Right cardiac atrium (tissue), 5 donors: ENCODE measurements around the gene SEC24C. TPM values are rescaled to one million over a fixed set of nuclear protein-coding genes. Genes with fewer than 3 reads are reported as not detected.
"Not testable (repeated sequence)": the region's sequence is repeated elsewhere in the genome, so short reads cannot be mapped to it uniquely, and the experiment has no call there.

Experiments used
- ATAC-seq, 2 donors: fragments of 200-7000 bp; cut with Tn5 transposase; one replicate each; pipeline versions ENCODE4 v1.8.0 to v1.9.1; 2020; ENCODE audit warnings: moderate library complexity in 2 of 2, mild to moderate bottlenecking in 1 of 2
- DNase-seq, 3 donors: peaks; one replicate each; pipeline ENCODE4 v3.0.0-alpha.2; 2020
- H3K27ac ChIP-seq: one replicate; pipeline ENCODE4 v1.5.1; 2013; ENCODE audit warnings: mild to moderate bottlenecking, low read length, control low read depth, moderate library complexity
- H3K27me3 ChIP-seq: one replicate; pipeline ENCODE4 v1.6.1; 2013; ENCODE audit not compliant: control insufficient read depth, insufficient read depth
- H3K4me1 ChIP-seq: one replicate; pipeline ENCODE4 v1.6.1; 2013; ENCODE audit warnings: low read length; ENCODE audit not compliant: control insufficient read depth, insufficient read depth
- H3K4me3 ChIP-seq: one replicate; pipeline ENCODE4 v1.5.1; 2013; ENCODE audit warnings: low read length, control low read depth
- H3K9me3 ChIP-seq: one replicate; pipeline ENCODE4 v1.6.1; 2013; ENCODE audit warnings: low read length; ENCODE audit not compliant: control insufficient read depth
- WGBS: extraction: QIAGEN DNeasy Blood & Tissue Kit; methylation state at CpG from one replicate; pipeline ENCODE4 v1.1.7; 2013; 5-methylcytosine and 5-hydroxymethylcytosine counted together
- intact Hi-C, 4 donors: fragments of 100-400 bp; cut with DNase I; formaldehyde crosslinking; loops; one replicate each; pipeline versions ENCODE4 v1.11.0 to v1.14.0; 2022 to 2023
- polyA plus RNA-seq: library from polyadenylated mRNA; stranded (reverse); fragments of 200-250 nt; gene quantifications from one replicate; pipeline ENCODE4 v1.2.3, GENCODE V29; 2013
- total RNA-seq, 4 donors: library from RNA; stranded (reverse); fragmentation: NEBNext Ultra II Directional; extraction: Animal tissue kit (Norgen Biotek cat#: 25700); gene quantifications; one replicate each; pipeline ENCODE4 v1.2.1, GENCODE V29; 2021
- donor health status: healthy with polysubstance abuse.
- donor health status: DM: no; HTN: yes; CAD: no.
- donor health status: DM: no; HTN: no; CAD: no.
- donor health status: DM: no; HTN: yes; CAD: no; lungs with severe emphysema.
- donor health status: DM: yes; HTN: yes; CAD: no.

SEC24C gene
- total and polyA plus RNA-seq, 5 donors, result 30.6 to 50.9 (median 45.6) TPM

- WGBS, result under 1% methylated on average over 36 of the region's 36 CpGs
- Histone ChIP-seq H3K4me1 (peaks cover 3% of the 10 kb centered on the region), H3K4me3 (peak within 1 kb of the TSS; percentile 82), H3K27me3 (no peaks in the 10 kb centered on the region), H3K9me3 (no peaks in the 10 kb centered on the region), H3K27ac (peak within 1 kb of the TSS; percentile 19)
- intact Hi-C loops, result no loop called here
- ATAC-seq (peak; percentile 92 to 94), DNase-seq (peak; percentile 87 to 96 (median 95))
Observed at GRCh38 chr10:73785211-73785720, 41.1 kb downstream of the SEC24C start, which contains the start of gene ZSWIM8. Gene ZSWIM8, plus strand, starts transcription at chr10:73785606. Its CDS starts 273 bp downstream, at chr10:73785879.

GRCh38 chr10:73785721-73786511 is 41.7 kb downstream of the SEC24C start:
- ATAC-seq (peak; percentile 6 to 50), DNase-seq (peak in 1 of 3 donors; percentile 80)
- Histone ChIP-seq H3K4me1 (peaks cover 3% of the 10 kb centered on the region), H3K27ac (peak overlapping the region; percentile 15), H3K4me3 (peak overlapping the region; percentile 82), H3K27me3 (no peaks in the 10 kb centered on the region), H3K9me3 (no peaks in the 10 kb centered on the region)
- intact Hi-C loops, result no loop called here
- WGBS, result under 1% methylated on average over 54 of the region's 54 CpGs

DNA sequence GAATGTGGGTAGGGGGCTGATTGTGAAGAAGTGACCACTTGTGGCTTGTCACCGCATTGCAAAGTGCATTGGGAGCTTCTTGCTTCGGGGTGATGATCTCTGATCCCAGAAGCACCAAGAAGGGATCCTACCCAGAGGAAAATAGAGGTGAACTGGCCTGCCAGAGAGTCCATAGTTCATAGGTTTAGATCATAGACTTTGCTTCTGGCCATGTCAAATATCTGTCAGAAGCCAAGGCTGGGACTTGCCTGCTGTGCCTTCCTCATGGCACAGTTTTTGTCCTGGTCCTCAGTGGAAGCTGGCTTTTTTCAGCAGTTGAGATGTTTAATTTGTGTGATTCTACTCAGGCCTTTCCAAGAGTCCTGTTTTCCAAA is 42.3 kb downstream of the SEC24C start:
- H3K9me3 ChIP-seq, result no peaks in the 10 kb centered on the region
- 3% methylated on average over 2 of the region's 2 CpGs for WGBS
- H3K4me1 ChIP-seq, result no peaks in the 10 kb centered on the region
- peak overlapping the region; percentile 82 for H3K4me3 ChIP-seq
- H3K27ac ChIP-seq, result no peak overlapping the region
- no peaks in the 10 kb centered on the region for H3K27me3 ChIP-seq
- ATAC-seq, result no peak
- no peak for DNase-seq
- intact Hi-C loops, result no loop called here

- H3K27me3 ChIP-seq, intact Hi-C loops, H3K4me3 ChIP-seq, H3K4me1 ChIP-seq, H3K27ac ChIP-seq, DNase-seq, H3K9me3 ChIP-seq, ATAC-seq: not testable (repeated sequence)
- 87% methylated on average over 21 of the region's 21 CpGs for WGBS
Observed at GRCh38 chr10:73787031-73787800, 43.0 kb downstream of the SEC24C start.

DNA sequence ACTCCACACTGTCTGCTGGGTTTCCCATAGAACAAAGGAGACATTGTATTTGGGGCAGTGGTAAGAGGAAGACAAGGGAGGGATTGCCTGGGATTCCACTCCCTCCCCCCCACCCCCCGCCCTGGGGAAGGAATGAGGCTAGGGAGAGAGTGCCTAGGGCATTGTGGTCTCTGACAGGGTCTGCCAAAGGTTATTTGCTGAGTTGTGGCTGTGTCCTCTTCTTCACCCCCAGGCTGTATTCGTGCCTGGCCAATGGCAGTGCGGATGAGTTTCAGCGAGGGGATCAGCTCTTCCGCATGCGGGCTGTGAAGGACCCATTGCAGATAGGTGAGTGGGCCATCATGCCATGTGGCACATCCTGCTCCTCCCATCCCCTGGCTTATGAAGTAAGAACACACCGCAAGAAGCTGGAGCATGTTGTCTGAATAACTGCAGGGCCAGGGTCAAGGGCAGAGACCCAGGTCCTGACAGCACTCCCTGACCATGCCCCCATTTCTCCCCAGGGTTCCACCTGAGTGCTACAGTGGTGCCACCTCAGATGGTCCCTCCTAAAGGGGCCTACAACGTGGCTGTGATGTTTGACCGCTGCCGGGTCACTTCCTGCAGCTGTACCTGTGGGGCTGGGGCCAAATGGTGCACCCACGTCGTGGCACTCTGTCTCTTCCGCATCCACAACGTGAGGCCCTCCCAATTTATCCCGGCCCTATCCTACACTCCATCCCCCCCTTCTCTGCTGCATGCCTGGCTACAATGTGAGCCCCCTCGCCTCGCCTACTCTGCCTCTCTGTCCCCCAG is 44.9 kb downstream of the SEC24C start:
- ATAC-seq (no peak), DNase-seq (no peak)
- intact Hi-C loops, result no loop called here
- H3K4me3 ChIP-seq, result no peak overlapping the region
- no peaks in the 10 kb centered on the region for H3K4me1 ChIP-seq
- no peak overlapping the region for H3K27ac ChIP-seq
- 87% methylated on average over 17 of the region's 17 CpGs for WGBS
- no peaks in the 10 kb centered on the region for H3K27me3 ChIP-seq
- no peaks in the 10 kb centered on the region for H3K9me3 ChIP-seq

GRCh38 chr10:73789659-73790055 is 45.5 kb downstream of the SEC24C start:
- DNase-seq (no peak), ATAC-seq (no peak)
- 88% methylated on average over 10 of the region's 10 CpGs for WGBS
- H3K27ac ChIP-seq, result no peak overlapping the region
- intact Hi-C loops, result no loop called here
- H3K27me3 ChIP-seq, result no peaks in the 10 kb centered on the region
- H3K4me3 ChIP-seq, result no peak overlapping the region
- H3K4me1 ChIP-seq, result no peaks in the 10 kb centered on the region
- no peaks in the 10 kb centered on the region for H3K9me3 ChIP-seq

GRCh38 chr10:73790886-73791625 is 46.9 kb downstream of the SEC24C start:
- DNase-seq, result no peak
- no peaks in the 10 kb centered on the region for H3K27me3 ChIP-seq
- H3K4me3 ChIP-seq, result no peak overlapping the region
- no peaks in the 10 kb centered on the region for H3K9me3 ChIP-seq
- H3K4me1 ChIP-seq, result no peaks in the 10 kb centered on the region
- H3K27ac ChIP-seq, result no peak overlapping the region
- intact Hi-C loops, result no loop called here
- ATAC-seq, result no peak
- 92% methylated on average over 22 of the region's 22 CpGs for WGBS

DNA sequence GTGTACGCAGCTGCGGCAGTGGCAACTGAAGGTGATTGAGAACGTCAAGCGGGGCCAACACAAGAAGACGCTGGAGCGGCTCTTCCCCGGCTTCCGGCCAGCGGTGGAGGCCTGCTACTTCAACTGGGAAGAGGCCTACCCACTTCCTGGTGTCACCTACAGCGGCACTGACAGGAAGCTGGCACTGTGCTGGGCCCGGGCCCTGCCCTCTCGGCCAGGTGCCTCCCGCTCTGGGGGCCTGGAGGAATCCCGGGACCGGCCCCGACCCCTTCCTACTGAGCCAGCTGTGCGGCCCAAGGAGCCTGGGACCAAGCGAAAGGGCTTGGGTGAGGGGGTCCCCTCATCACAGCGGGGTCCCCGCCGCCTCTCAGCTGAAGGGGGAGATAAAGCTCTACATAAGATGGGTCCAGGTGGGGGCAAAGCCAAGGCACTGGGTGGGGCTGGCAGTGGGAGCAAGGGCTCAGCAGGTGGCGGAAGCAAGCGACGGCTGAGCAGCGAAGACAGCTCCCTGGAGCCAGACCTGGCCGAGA is 47.8 kb downstream of the SEC24C start:
- Histone ChIP-seq H3K27me3 (no peaks in the 10 kb centered on the region), H3K9me3 (no peaks in the 10 kb centered on the region), H3K4me1 (no peaks in the 10 kb centered on the region), H3K4me3 (no peak overlapping the region), H3K27ac (no peak overlapping the region)
- DNase-seq, result peak in 1 of 3 donors; percentile 54
- 92% methylated on average over 26 of the region's 26 CpGs for WGBS
- peak in 1 of 2 donors; percentile 3 for ATAC-seq
- intact Hi-C loops, result no loop called here

DNA sequence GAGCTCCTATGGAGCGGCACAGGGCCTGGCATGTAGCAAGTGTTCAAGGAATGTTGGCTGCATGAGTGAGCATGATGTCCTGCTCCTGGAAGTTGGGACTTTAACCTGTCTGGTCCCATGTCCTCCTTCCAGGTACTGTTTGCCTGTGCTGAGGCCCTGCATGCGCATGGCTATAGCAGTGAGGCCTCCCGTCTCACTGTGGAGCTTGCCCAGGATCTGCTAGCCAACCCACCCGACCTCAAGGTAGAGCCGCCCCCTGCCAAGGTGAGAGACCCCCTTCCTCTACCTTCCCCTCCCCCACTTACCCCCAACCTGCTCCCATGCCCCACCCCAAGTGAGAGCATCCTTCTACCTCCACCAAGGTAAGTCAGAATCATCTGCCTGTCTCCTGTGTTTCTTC is 49.3 kb downstream of the SEC24C start:
- no peak for DNase-seq
- Histone ChIP-seq H3K4me3 (no peak overlapping the region), H3K27me3 (no peaks in the 10 kb centered on the region), H3K27ac (no peak overlapping the region), H3K9me3 (no peaks in the 10 kb centered on the region), H3K4me1 (no peaks in the 10 kb centered on the region)
- 93% methylated on average over 5 of the region's 5 CpGs for WGBS
- no peak for ATAC-seq
- intact Hi-C loops, result no loop called here

DNA sequence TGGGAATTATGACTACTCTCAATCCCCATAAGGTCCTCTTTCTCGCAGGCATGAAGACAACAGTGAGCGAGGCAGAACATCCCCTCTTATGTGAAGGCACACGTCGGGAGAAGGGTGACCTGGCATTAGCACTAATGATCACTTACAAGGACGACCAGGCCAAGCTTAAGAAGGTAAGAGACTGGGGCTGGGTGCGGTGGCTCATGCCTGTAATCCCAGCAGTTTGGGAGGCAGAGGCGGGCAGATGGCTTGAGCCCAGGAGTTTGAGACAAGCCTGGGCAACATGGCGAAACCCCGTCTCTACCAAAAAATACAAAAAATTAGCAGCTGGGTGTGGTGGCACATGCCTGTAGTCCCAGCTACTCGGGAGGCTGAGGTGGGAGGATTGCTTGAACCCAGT is 51.3 kb downstream of the SEC24C start:
- H3K27me3 ChIP-seq, H3K27ac ChIP-seq, ATAC-seq, intact Hi-C loops, DNase-seq, H3K4me3 ChIP-seq, H3K9me3 ChIP-seq, H3K4me1 ChIP-seq: not testable (repeated sequence)
- WGBS, result 94% methylated on average over 10 of the region's 10 CpGs
